H1 (cell line): ENCODE measurements around the gene TNIP1. TPM values are rescaled to one million over a fixed set of nuclear protein-coding genes. Genes with fewer than 3 reads are reported as not detected.

Experiments used
- CTCF ChIA-PET: fragments of 300-600 bp; sonication (Branson Sonifier 250); formaldehyde crosslinking; loops from one replicate; lab custom pipeline; 2021; ENCODE audit not compliant: partially characterized antibody; lab: Charles Lee
- POLR2A ChIA-PET: fragments of 300-600 bp; sonication (Branson Sonifier 250); formaldehyde crosslinking; loops from one replicate; lab custom pipeline; 2021; ENCODE audit warnings: inconsistent platforms; ENCODE audit not compliant: partially characterized antibody; lab: Charles Lee
- DNase-seq, 2 experiments: peaks; one replicate each; pipeline versions ENCODE4 v3.0.0 to v3.0.0-alpha.2; 2010 to 2022; ENCODE audit warnings: low spot score in 2 of 2, low read depth in 1 of 2, mixed read lengths in 1 of 2
- FAIRE-seq: peaks from 2 replicates; lab custom pipeline; 2011; peaks lifted over from hg19 to GRCh38; lab: Jason Lieb, UNC
- H2AFZ ChIP-seq: 2 replicates; pipeline ENCODE4 v1.8.1; 2012; ENCODE audit warnings: low read length, inconsistent platforms
- H2AK5ac ChIP-seq: 2 replicates; pipeline ENCODE4 v1.6.1; 2013; ENCODE audit warnings: low read depth, low read length
- H2BK120ac ChIP-seq: replicated peaks from 2 replicates; pipeline ENCODE3; 2013; ENCODE audit warnings: low read depth, low read length, inconsistent platforms
- H2BK12ac ChIP-seq: 2 replicates; pipeline ENCODE4 v1.6.1; 2013; ENCODE audit warnings: low read depth, low read length
- H2BK15ac ChIP-seq: 2 replicates; pipeline ENCODE4 v1.6.1; 2013; ENCODE audit warnings: low read length
- H2BK20ac ChIP-seq: 2 replicates; pipeline ENCODE4 v1.6.1; 2013; ENCODE audit warnings: low read length
- H2BK5ac ChIP-seq: 2 replicates; pipeline ENCODE4 v1.6.1; 2013; ENCODE audit warnings: low read depth, low read length
- H3K14ac ChIP-seq: 2 replicates; pipeline ENCODE4 v1.6.1; 2013; ENCODE audit warnings: inconsistent platforms; ENCODE audit not compliant: insufficient read length
- H3K18ac ChIP-seq: 2 replicates; pipeline ENCODE4 v1.6.1; 2013; ENCODE audit warnings: low read length; ENCODE audit errors: extremely low read depth
- H3K23ac ChIP-seq: 2 replicates; pipeline ENCODE4 v1.6.1; 2013; ENCODE audit warnings: inconsistent platforms; ENCODE audit not compliant: insufficient read length
- H3K23me2 ChIP-seq: 2 replicates; pipeline ENCODE4 v1.6.1; 2013; ENCODE audit warnings: low read depth, low read length
- H3K27ac ChIP-seq: 2 replicates; pipeline ENCODE4 v1.6.1; 2011; ENCODE audit warnings: low read depth, low read length, inconsistent platforms
- H3K27me3 ChIP-seq, 4 experiments: replicated peaks in 1 of 4; 1 replicate in 1 of 4; 2 replicates in 3 of 4; pipeline versions ENCODE4 v1.6.1 to v1.8.1; 2011 to 2013; ENCODE audit warnings: low read length in 3 of 4, mild to moderate bottlenecking in 3 of 4, inconsistent platforms in 2 of 4, mixed read lengths in 2 of 4, moderate library complexity in 1 of 4; ENCODE audit not compliant: control insufficient read depth in 3 of 4, insufficient read depth in 3 of 4; ENCODE audit errors: extremely low read depth in 1 of 4
- H3K36me3 ChIP-seq, 4 experiments: 2 replicates each; pipeline versions ENCODE4 v1.6.1 to v1.8.1; 2011 to 2013; ENCODE audit warnings: mild to moderate bottlenecking in 4 of 4, low read length in 3 of 4, moderate library complexity in 2 of 4, control low read depth in 1 of 4, inconsistent platforms in 1 of 4; ENCODE audit not compliant: insufficient read depth in 4 of 4, control insufficient read depth in 2 of 4
- H3K4ac ChIP-seq: replicated peaks from 2 replicates; pipeline ENCODE3; 2013; ENCODE audit warnings: low read length, low read depth, mixed read lengths, inconsistent platforms; ENCODE audit not compliant: insufficient read length
- H3K4me1 ChIP-seq, 4 experiments: replicated peaks in 1 of 4; 1 replicate in 1 of 4; 2 replicates in 3 of 4; pipeline versions ENCODE4 v1.6.1 to v1.8.1; 2011 to 2013; ENCODE audit warnings: low read length in 3 of 4, inconsistent platforms in 2 of 4, mixed read lengths in 1 of 4; ENCODE audit not compliant: insufficient read depth in 4 of 4, control insufficient read depth in 3 of 4
- H3K4me2 ChIP-seq, 2 experiments: 2 replicates each; pipeline versions ENCODE4 v1.6.1 to v1.8.1; 2011 to 2013; ENCODE audit warnings: low read depth in 2 of 2, low read length in 2 of 2, control low read depth in 1 of 2, inconsistent platforms in 1 of 2, mild to moderate bottlenecking in 1 of 2; ENCODE audit not compliant: insufficient read depth in 1 of 2
- H3K4me3 ChIP-seq, 4 experiments: fragments of 200-600, 300-600 bp in 1 of 4; sonication (generic), shearing (Covaris generic), sonication (Bioruptor Twin) in 1 of 4; 2 replicates each; pipeline versions ENCODE4 v1.5.1 to v1.8.1; 2011 to 2016; ENCODE audit warnings: low read length in 4 of 4, low read depth in 3 of 4, control low read depth in 2 of 4, inconsistent platforms in 2 of 4, mild to moderate bottlenecking in 2 of 4, mixed read lengths in 1 of 4, moderate library complexity in 1 of 4; ENCODE audit not compliant: insufficient read depth in 2 of 4; ENCODE audit errors: extremely low read depth in 1 of 4
- H3K56ac ChIP-seq: replicated peaks from 2 replicates; pipeline ENCODE3; 2013; ENCODE audit warnings: low read depth, mild to moderate bottlenecking, mixed read lengths, low read length, inconsistent platforms; ENCODE audit not compliant: insufficient read length
- H3K79me1 ChIP-seq: 2 replicates; pipeline ENCODE4 v1.6.1; 2013; ENCODE audit warnings: low read depth, low read length, control low read depth
- H3K79me2 ChIP-seq, 2 experiments: 2 replicates each; pipeline versions ENCODE4 v1.6.1 to v1.8.1; 2012 to 2013; ENCODE audit warnings: low read length in 2 of 2, mild to moderate bottlenecking in 2 of 2, inconsistent platforms in 1 of 2; ENCODE audit not compliant: insufficient read depth in 2 of 2, control insufficient read depth in 1 of 2
- H3K9ac ChIP-seq, 4 experiments: replicated peaks in 1 of 4; 1 replicate in 1 of 4; 2 replicates in 3 of 4; pipeline versions ENCODE4 v1.6.1 to v1.8.1; 2011 to 2013; ENCODE audit warnings: low read depth in 3 of 4, low read length in 3 of 4, control low read depth in 2 of 4, mild to moderate bottlenecking in 2 of 4, moderate library complexity in 2 of 4, inconsistent platforms in 1 of 4; ENCODE audit errors: extremely low read depth in 1 of 4
- H3K9me3 ChIP-seq, 2 experiments: 2 replicates each; pipeline versions ENCODE4 v1.6.1 to v1.8.1; 2012 to 2013; ENCODE audit warnings: mild to moderate bottlenecking in 2 of 2, moderate library complexity in 2 of 2, control low read depth in 1 of 2, inconsistent platforms in 1 of 2, low read depth in 1 of 2, low read length in 1 of 2, mixed read lengths in 1 of 2; ENCODE audit not compliant: insufficient read depth in 2 of 2
- H4K20me1 ChIP-seq, 2 experiments: replicated peaks in 1 of 2; 2 replicates each; pipeline versions ENCODE3 to v1.8.1; 2011 to 2013; ENCODE audit warnings: inconsistent platforms in 2 of 2, low read length in 2 of 2, mild to moderate bottlenecking in 1 of 2; ENCODE audit not compliant: insufficient read depth in 2 of 2, control insufficient read depth in 1 of 2
- H4K5ac ChIP-seq: 2 replicates; pipeline ENCODE4 v1.6.1; 2013; ENCODE audit warnings: low read length, low read depth, mixed read lengths, inconsistent platforms; ENCODE audit not compliant: insufficient read length
- H4K8ac ChIP-seq: 2 replicates; pipeline ENCODE4 v1.8.0; 2013; ENCODE audit warnings: mild to moderate bottlenecking, moderate library complexity, low read length, inconsistent platforms; ENCODE audit not compliant: insufficient read depth; ENCODE audit errors: extremely low read depth
- H4K91ac ChIP-seq: replicated peaks from 2 replicates; pipeline ENCODE3; 2013; ENCODE audit warnings: low read length, mixed read lengths, inconsistent platforms; ENCODE audit not compliant: insufficient read length
- ATF3 ChIP-seq: IDR thresholded peaks from 2 replicates; pipeline ENCODE4 v1.6.1; 2011; ENCODE audit warnings: low read depth, mild to moderate bottlenecking, low read length; ENCODE audit not compliant: insufficient read depth
- CBX5 ChIP-seq: fragments of 300-800, 300-1000 bp; sonication (generic); IDR thresholded peaks from 2 replicates; pipeline ENCODE4 v1.7.1; 2016; ENCODE audit warnings: antibody characterized with exemption, low read length, low read depth
- CHD1 ChIP-seq: IDR thresholded peaks from 2 replicates; pipeline ENCODE4 v1.6.1; 2012; ENCODE audit warnings: low read depth, low read length, improper control_type of control experiment
- CTBP2 ChIP-seq: IDR thresholded peaks from 2 replicates; pipeline ENCODE4 v1.7.0; 2011; ENCODE audit warnings: borderline replicate concordance, mild to moderate bottlenecking, moderate library complexity, mixed read lengths, low read length; ENCODE audit not compliant: insufficient read depth, insufficient read length
- EZH2 ChIP-seq: fragments of 200-600 bp; sonication (generic); IDR thresholded peaks from 2 replicates; pipeline ENCODE4 v1.7.1; 2012; ENCODE audit warnings: low read depth, mild to moderate bottlenecking, moderate library complexity, low read length, inconsistent platforms; ENCODE audit not compliant: severe bottlenecking
- SP1 ChIP-seq: IDR thresholded peaks from 2 replicates; pipeline ENCODE4 v1.6.1; 2011; ENCODE audit warnings: low read depth, low read length
- TEAD4 ChIP-seq: IDR thresholded peaks from 2 replicates; pipeline ENCODE4 v1.6.1; 2012; ENCODE audit warnings: low read depth, low read length, inconsistent platforms, mixed read lengths
- WGBS, 2 experiments: shearing (Covaris generic) in 1 of 2; methylation state at CpG; one replicate each; pipeline versions ENCODE4 v1.1.6 to v1.1.7; 2013 to 2015; ENCODE audit warnings: low lambda C conversion rate in 2 of 2, mixed read lengths in 2 of 2, inconsistent platforms in 1 of 2, low coverage in 1 of 2, missing lambda C conversion rate in 1 of 2; ENCODE audit not compliant: insufficient replicate concordance in 2 of 2, insufficient coverage in 1 of 2, insufficient read length in 1 of 2; ENCODE audit errors: extremely low coverage in 1 of 2, missing lambda C conversion rate in 1 of 2; 5-methylcytosine and 5-hydroxymethylcytosine counted together
- polyA plus RNA-seq, 7 experiments: library from polyadenylated mRNA; depleted of rRNA in 3 of 7; stranded (reverse) in 5 of 7; unstranded in 2 of 7; fragments of >200 nt in 5 of 7; fragments of 200-250 nt in 2 of 7; gene quantifications; 1 replicate in 5 of 7; 2 replicates in 1 of 7; 4 replicates in 1 of 7; pipeline versions ENCODE4 v1.2.1 to v1.2.3, GENCODE V29; 2011 to 2013; ENCODE audit warnings: missing spikeins in 2 of 7, mixed read lengths in 2 of 7
- total RNA-seq: library from RNA; stranded (reverse); fragmentation: NEBNext Ultra II Directional; extraction: Animal tissue kit (Norgen Biotek cat#: 25700); gene quantifications from 2 replicates; pipeline ENCODE4 v1.2.1, GENCODE V29; 2021

TNIP1 gene
- total and polyA plus RNA-seq, 2 of the 8 experiments (the other 6 are each of a cell fraction or from before 2014, with no cell fraction given) = 14.2 to 31.9 TPM

- Histone ChIP-seq H3K4me1 (no peaks in the 10 kb centered on the region), H3K27ac (no peak overlapping the region), H4K91ac (no peak overlapping the region), H3K27me3 (no peaks in the 10 kb centered on the region), H2BK5ac (no peak overlapping the region), H2BK12ac (no peak overlapping the region), H2AK5ac (no peak overlapping the region), H2BK120ac (no peak overlapping the region), H3K14ac (no peak overlapping the region), H3K56ac (no peak overlapping the region), H3K23me2 (peaks cover 2% of the 10 kb centered on the region; the same call in 1 of the 2 replicates), H3K4ac (no peak overlapping the region), H3K9ac (no peak overlapping the region), H3K79me1 (no peaks in the 10 kb centered on the region), H3K4me2 (no peak overlapping the region), H3K4me3 (no peak overlapping the region), H3K9me3 (no peaks in the 10 kb centered on the region), H3K23ac (no peak overlapping the region), H4K5ac (no peak overlapping the region), H3K36me3 (peaks cover 0 to 5% (median 3%) of the 10 kb centered on the region in 4 experiments; a peak in 3 of 8 replicates), H3K79me2 (no peaks in the 10 kb centered on the region), H2BK15ac (no peak overlapping the region), H2AFZ (no peak overlapping the region), H3K18ac (no peak overlapping the region), H2BK20ac (no peak overlapping the region), H4K20me1 (peaks cover 2% of the 10 kb centered on the region in 2 experiments), H4K8ac (no peak overlapping the region)
- WGBS, 2 experiments = 65% methylated on average over 3 of the region's 3 CpGs; no CpG with 5 or more reads in 1 of the 2 experiments
- ChIA-PET CTCF (interaction anchor here (0.8 to 39.8 kb wide), 16 partner anchors 8 to 359 kb away, joined by 3 to 810 read pairs (median 32); partner anchors contain the start of genes ANXA6 and TNIP1), POLR2A (no interaction called here)
- FAIRE-seq (no peak), DNase-seq (no peak)
- TF ChIP-seq EZH2 (no peak), TEAD4 (no peak), CHD1 (no peak), CTBP2 (no peak), CBX5 (no peak), SP1 (no peak), ATF3 (no peak)
Measured at GRCh38 chr5:151113651-151114050, 32.8 kb upstream of the TNIP1 start.
